GM12873 (cell line): ENCODE measurements around the gene CFAP70.

Experiments used
- CTCF ChIP-seq: IDR thresholded peaks from 2 replicates; pipeline ENCODE4 v1.5.1; 2012; ENCODE audit warnings: low read depth, mild to moderate bottlenecking, moderate library complexity, low read length, control low read depth; ENCODE audit not compliant: insufficient read depth; ENCODE audit errors: missing control alignments

CFAP70 gene

GRCh38 chr10:73366381-73367298 lies 8.0 kb upstream of the CFAP70 start:
- no peak for TF ChIP-seq CTCF

- no peak for TF ChIP-seq CTCF
Measured at GRCh38 chr10:73364964-73365363, 6.3 kb upstream of the CFAP70 start.

GRCh38 chr10:73359492-73359891 lies 828 bp upstream of the CFAP70 start:
- no peak for TF ChIP-seq CTCF

GRCh38 chr10:73357821-73358220 lies 843 bp downstream of the CFAP70 start:
- no peak for TF ChIP-seq CTCF

GRCh38 chr10:73357166-73357565 lies 1.5 kb downstream of the CFAP70 start:
- TF ChIP-seq CTCF = no peak

GRCh38 chr10:73344269-73344668 lies 14.4 kb downstream of the CFAP70 start:
- no peak for TF ChIP-seq CTCF

- TF ChIP-seq CTCF = no peak
Measured at GRCh38 chr10:73340121-73340520, 18.5 kb downstream of the CFAP70 start.
